ENCODE results near the gene MALRD1. TPM values are rescaled to one million over a fixed set of nuclear protein-coding genes. Genes with fewer than 3 reads are reported as not detected.

Gene MALRD1
- total RNA-seq, 4 donors from 2014 or later, result 1.0 to 4.1 (median 2.6) TPM; not detected in 1

DNA sequence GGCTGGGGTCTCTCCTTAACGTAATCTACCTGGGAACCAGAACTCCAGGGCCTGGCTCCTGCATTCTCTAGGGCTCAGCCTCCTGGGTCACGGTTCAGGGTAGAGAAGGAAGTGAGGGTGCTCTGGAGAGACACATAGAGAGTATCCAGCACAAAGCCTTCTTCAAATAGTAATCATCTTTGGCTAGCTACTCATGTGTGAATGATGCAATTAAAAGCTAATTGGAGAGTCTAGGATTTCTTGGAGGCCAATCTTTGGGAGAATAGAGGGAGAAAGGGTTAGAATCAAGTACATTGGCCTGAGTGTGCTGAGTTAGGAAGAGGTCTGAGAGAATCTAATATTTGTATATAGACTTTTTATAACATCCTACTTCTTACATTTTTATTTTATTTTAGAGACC, 24.0 kb upstream of the MALRD1 start:
- TF ChIP-seq, protein P1, sequence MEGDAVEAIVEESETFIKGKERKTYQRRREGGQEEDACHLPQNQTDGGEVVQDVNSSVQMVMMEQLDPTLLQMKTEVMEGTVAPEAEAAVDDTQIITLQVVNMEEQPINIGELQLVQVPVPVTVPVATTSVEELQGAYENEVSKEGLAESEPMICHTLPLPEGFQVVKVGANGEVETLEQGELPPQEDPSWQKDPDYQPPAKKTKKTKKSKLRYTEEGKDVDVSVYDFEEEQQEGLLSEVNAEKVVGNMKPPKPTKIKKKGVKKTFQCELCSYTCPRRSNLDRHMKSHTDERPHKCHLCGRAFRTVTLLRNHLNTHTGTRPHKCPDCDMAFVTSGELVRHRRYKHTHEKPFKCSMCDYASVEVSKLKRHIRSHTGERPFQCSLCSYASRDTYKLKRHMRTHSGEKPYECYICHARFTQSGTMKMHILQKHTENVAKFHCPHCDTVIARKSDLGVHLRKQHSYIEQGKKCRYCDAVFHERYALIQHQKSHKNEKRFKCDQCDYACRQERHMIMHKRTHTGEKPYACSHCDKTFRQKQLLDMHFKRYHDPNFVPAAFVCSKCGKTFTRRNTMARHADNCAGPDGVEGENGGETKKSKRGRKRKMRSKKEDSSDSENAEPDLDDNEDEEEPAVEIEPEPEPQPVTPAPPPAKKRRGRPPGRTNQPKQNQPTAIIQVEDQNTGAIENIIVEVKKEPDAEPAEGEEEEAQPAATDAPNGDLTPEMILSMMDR (IDR thresholded peaks at IDR 0.05; ENCODE audit: low read depth), result no peak

DNA sequence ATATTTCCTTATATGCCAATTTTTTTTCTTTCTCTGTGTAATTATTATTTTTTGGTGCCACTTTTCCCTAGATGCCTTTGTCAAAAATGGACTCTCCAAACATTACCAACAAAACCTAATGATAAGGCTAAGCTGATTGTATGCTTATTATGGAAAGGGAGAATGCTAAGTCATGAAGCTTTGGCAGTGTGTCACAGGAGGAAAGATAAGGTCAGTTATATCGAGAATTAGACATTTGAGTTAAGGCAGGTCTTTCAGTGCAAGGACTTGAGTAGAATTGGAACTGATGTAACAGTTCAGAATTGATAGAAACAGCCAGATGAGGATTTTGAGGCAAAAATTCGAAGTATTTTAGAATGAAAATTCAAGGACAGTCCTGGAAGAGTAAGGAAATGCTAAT, 16.8 kb upstream of the MALRD1 start:
- TF ChIP-seq, protein P1 (IDR thresholded peaks at IDR 0.05; ENCODE audit: low read depth), result no peak

DNA sequence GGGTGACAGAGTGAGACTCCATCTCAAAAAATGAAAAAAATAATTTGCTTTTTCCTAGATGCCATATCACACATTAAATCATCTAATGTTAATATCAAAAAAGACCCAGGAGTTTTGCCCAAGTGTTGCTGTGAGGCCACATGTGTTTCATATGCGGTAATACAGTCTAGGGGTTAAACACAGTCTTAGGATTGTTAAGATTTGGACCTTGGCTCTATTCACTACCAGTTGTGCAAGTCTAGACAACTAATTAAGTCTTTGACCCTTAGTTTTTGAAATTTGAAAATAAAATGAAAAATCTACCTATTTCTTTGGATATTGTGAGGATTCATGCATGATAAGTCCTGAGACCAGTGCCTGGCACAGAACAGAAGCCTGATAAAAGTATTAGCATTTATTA, 14.9 kb upstream of the MALRD1 start:
- TF ChIP-seq, protein P1 (IDR thresholded peaks at IDR 0.05; ENCODE audit: low read depth), result no peak

DNA sequence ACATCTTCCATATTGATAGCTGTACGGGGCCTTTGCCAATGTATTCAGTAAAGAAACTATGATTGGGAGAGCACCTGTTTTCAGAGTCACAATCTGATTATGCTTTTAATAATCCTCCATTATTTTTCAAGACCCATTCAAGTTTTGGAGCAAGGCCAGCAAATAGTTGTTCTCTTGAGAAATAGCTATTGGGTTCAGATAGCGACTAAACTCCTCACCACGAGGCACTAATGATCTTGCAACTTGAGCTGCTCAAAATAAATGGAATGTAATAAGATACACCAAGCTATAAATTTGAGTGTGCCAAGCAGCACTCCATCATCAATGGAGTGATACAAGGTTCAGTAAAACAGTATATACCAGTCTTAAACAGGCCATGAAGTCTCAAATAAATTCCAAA, 7.4 kb upstream of the MALRD1 start:
- TF ChIP-seq, protein P1 (IDR thresholded peaks at IDR 0.05; ENCODE audit: low read depth), result no peak

DNA sequence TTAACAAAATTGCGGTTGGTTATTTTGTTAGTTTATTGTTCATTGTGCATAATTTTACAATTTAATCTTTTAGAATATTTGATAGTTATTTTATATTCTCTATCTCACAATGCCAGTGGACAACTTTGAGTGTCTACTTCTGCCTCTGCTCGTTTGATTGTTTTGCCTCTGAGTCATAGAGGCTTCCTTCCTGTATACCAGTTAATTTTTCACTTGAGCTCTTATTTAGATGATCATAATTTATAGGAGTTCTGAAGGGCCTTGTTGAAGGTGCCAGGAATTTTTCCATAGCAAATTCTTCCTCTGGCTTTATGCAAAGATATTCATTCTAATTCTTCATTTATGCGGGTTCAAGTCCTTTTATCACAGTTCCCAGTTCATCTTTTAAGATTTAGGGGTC, 5.2 kb upstream of the MALRD1 start:
- TF ChIP-seq, protein P1 (IDR thresholded peaks at IDR 0.05; ENCODE audit: low read depth), result no peak

DNA sequence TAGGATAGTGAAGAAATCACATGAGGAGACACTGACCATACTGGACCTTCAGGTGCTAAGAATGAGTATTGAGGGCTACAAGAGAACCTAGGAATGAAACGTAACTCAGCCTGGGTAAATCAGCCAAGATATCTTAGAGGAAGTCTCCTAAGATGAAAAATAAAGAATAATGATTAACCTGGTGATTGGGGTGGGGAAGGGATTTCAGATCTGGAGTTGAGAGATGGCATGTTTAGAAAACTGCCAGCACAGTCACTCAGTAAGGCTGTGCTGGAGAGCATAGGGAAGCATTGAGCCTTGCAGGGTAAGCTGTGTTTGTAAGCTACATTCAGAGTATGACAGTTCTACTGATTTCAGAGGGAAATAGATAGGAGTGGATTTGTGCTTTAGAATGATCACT, 1.9 kb upstream of the MALRD1 start:
- TF ChIP-seq, protein P1 (IDR thresholded peaks at IDR 0.05; ENCODE audit: low read depth), result no peak

DNA sequence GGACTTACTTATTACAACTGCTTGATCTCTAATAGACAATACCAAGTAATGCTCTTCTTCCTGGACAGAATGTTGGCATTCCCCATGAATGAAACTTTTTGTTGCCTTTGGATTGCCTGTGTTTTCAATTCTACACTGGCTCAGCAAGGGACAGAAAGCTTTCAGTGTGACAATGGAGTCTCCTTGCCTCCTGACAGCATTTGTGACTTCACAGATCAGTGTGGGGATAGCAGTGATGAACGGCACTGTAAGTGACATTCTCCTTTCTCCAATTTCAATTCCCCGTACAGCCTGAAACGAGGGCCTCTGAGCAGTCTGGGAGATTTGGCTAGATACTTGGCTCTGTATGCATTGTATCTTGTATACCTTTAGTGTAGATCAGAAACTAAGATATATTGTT, 290 bp downstream of the MALRD1 start:
- TF ChIP-seq, protein P1 (IDR thresholded peaks at IDR 0.05; ENCODE audit: low read depth), result no peak
